ENCODE results near the gene NRXN3.

NRXN3 gene

GRCh38 chr14:78327426-78328221 is 157.5 kb downstream of the NRXN3 start:
- no peak for DNase-seq

DNA sequence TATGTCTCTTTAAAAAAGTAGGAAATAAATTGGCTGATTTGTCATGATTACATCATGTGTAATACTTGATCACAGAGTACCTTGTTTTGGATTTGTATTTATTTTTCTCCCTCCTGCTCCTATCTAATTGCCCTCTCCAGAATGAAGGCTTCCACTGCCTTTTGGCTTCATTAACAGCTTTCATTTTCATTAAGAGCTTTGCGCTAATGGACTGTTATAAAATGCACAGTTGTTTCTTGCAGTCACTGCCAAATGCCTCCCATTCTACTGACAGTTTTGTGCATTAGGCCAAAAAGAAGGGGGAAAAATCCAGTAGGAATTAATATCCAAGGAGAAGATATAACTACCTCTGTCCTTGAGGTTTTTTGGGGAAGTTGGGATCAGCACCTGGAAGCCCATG is 159.2 kb downstream of the NRXN3 start:
- no peak for DNase-seq

- no peak for DNase-seq
Measured at GRCh38 chr14:78335531-78335930, 165.4 kb downstream of the NRXN3 start.

GRCh38 chr14:78340250-78340649 is 170.1 kb downstream of the NRXN3 start:
- DNase-seq = no peak

DNA sequence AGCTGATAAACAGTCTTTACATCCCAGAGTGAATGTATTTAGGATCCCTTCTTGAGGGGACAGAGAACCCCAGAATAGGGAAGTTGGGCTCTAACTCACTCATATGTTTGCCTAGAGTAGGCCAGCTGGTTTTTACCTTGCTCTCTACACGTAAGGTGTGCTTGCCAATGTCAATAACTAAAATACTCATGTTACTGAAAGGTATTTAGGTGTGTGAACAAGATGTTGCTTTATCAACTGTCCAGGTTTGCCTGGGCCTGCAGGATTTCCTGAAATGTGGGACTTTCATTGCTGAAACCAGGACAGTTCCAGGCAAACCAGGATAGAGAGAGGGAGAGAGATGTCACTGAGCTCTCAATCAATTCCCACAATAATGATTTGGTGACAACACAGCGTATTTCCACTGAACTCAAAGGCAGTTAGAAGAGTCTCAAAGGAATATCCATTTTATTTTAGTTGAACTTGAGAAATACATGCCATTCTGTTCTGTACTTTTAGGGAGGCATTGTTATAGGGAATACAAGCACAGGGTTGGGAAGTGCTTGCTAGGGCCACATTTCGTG is 171.7 kb downstream of the NRXN3 start:
- no peak for DNase-seq

DNA sequence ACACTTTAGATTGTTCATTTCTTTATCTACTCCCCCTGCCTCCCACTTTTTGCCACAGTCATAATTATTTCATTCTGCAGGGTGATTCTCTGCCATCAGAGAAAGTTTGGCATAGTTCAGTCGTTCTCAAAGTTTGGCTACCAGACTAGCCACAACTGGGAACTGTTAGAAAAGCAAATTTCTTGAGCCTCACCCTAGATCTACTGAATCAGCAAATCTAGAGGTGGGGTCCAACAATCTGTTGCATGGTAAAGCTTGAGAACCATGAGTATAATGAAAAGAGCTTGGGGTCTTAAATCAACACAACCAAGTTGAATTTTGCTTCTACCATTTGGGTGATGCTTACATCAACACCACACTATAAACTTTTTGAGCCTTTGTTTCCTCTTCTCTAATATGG is 172.7 kb downstream of the NRXN3 start:
- DNase-seq = no peak

DNA sequence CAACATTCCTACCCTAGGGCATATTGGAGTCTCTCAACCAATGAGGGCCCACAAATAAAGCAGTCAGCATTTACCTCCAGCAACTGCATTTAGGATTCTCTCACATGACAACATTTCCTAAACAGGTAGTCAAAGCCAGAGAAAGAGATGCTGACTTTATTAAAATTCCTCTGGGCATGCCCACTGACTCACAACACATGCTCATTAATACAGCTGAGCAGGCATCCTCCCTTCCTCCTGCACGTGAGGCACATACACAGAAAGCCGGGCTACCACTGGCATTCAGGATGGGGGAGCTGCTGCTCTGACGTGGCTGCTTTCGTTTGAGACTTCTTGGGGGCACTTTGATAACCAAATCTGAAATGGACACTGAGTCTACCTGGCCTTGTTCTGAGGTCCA is 174.1 kb downstream of the NRXN3 start:
- no peak for DNase-seq

DNA sequence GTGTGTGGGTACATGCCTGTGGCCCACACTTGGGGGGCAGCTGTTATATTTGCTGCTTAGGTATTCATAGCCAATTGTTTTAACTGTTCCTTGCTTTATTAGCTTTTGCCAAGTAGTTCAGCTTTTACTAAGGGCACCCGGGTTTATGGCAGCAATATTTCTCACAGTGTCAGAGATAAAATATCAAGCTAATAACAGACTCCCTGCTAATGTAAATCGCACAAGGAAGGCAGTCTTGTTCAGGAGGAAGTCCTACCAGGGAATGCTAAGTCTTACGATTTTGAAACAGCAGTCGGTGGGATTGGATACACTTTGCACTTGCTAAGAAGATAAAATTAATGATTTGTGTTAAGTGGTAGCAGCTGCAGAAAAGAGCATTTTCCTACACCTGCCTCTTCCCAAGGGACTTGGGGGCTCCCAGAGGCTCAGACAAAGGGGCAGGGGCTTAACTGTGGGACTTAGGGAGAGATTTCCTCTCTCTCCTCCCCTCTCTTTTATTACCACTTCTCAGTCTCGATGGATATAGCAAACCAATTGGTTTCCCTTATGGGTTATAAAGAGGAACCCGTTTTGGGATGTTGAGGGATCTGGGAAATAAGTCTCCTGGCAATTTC is 175.1 kb downstream of the NRXN3 start:
- no peak for DNase-seq

DNA sequence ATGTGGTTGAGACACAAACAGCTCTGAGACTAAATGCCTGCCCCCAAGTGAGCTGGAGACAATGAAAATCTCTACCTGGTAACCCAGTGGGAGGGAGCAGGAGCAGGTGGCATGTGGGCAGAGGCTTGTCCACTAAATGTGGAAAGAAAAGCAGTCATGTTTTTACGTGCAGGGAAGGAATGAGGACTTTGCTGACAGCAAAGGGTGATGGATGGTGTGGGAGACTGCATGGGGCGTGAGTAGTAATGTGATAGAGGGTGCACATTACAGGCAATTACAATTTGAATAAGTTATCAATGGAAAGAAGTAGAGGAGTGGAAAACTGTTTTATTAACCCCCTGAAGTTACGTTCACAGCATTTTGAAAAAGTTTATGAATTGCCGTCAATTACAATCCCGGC is 176.6 kb downstream of the NRXN3 start:
- DNase-seq = no peak

DNA sequence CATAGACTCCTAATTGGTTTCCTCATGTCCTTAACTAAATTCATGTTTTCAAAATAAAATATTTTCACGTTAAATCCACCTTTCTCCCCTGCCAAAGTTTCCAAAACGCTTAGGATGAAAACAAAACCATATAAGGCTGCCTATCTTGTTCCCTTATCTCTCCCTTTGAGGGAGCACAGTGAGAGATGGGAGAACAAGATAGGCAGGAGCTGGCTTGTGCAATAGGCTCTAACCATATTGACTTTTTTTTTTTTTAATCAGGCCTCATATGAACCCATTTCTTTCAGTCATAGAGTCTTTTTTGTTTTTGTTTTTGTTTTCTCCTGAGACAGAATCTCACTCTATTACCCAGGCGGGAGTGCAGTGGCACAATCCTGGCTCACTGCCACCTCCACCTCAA is 184.9 kb downstream of the NRXN3 start:
- DNase-seq = no peak

DNA sequence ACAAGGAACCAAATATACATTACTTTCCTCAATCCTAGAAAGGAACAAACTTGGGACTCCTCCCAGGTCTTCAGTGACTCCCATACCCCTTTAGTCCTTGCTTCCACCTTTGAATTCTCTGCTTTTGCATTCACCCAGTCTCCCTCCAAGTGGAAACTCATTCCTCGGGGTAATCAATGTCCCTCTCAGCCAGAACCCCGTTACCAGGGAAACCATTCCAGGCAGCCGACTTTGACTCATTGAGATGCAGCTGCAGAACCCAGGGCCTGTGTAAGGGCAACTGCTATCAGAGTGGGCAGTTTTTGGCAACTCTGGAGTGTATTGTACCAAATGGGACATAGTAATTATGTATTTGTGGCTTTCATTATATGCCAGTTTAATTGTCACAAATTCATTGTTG is 186.2 kb downstream of the NRXN3 start:
- DNase-seq = no peak

GRCh38 chr14:78358591-78358990 is 188.4 kb downstream of the NRXN3 start:
- no peak for DNase-seq

- DNase-seq = no peak
Measured at GRCh38 chr14:78359581-78359980, 189.4 kb downstream of the NRXN3 start.

GRCh38 chr14:78363008-78363407 is 192.8 kb downstream of the NRXN3 start:
- no peak for DNase-seq

GRCh38 chr14:78367355-78367754 is 197.2 kb downstream of the NRXN3 start:
- no peak for DNase-seq

GRCh38 chr14:78383060-78383459 is 212.9 kb downstream of the NRXN3 start:
- no peak for DNase-seq

DNA sequence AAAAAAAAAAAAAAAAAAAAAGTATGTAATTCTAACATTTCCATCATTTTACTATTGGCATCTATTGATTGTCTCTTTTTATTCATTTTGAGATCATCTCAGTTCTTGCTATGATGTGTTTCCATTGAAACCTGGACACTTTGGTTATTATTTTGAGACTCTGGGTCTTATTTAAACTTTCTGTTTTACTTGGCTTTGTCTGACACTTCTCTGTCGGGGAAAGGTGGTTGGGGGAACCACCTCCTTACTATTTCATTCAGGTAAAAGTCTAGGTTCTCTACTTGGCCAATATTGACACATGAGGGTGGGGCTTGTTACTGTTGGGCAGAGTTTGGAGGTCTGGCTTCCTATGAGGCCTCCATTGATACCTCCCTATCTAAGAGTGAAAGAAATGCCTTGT is 228.0 kb downstream of the NRXN3 start:
- DNase-seq = no peak

DNA sequence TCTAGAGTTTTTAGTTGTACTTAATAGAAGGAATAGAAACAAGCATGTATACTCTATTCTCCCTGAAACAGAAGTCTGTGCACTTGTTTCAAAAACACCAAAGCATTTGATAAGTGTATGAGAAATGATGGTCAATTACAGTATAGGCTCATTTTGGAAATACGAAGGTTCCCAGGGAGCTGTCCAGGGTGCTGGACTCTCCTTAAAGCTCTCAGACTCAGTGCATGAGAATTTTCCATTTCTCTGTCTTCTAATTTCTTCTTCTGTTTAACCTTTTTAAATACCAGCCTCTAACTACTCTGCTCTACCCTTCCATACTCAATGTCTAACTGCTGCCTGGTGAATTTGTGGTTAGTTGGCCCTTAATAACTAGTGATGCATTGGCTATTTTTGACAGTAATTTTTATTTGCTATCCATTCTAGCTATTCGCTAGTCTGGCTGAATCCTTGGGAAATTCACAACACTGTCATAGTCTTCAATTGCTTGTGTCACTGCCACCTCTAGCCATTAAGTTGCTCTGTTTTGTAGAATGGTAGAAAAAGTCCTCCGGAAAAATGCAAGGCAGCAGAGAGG is 229.2 kb downstream of the NRXN3 start:
- no peak for DNase-seq

DNA sequence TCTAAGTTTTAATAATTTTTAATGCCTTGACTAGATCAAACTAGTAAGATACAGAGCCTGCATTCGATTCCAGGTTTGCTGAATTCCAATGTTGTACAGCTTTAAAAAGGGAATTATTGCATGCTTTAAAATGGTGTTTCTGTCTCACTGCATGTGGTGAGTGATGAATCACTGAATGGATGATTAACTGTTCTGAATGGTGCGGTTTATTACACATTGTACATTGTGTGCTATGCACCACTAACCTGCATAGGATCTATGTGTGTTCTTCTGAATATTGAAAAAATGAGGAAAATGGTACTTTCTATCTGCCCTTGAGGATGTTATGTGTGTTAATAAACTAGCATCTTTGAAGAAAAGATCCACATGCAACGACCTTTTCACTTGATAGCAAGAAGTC is 231.7 kb downstream of the NRXN3 start:
- DNase-seq = no peak

DNA sequence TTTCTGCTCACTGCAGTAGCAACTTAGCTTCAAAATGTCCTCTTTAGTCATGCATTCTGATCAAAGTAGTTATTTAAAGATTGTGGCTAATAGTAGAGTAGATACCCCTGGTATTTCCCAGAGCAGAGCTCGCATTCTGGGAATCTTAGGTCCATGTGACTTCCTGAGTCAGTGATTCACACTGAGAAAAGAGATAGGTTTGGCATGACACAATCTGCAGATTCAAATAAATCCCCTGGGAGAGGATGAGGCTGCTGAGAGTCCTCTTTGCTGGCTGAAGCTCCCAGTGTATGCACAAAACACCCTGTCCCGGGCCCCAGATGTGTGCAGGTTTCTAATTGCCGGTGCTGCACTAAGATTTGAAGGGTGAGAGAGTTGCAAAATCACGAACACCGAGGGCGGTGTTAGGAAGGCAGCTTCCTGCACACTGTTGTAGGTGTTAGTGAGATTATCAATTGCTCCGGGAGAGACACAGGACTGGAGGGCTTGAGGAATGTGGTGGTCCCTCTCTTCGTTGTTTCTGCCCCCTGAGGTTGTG is 233.2 kb downstream of the NRXN3 start:
- no peak for DNase-seq

GRCh38 chr14:78405079-78405856 is 235.1 kb downstream of the NRXN3 start:
- no peak for DNase-seq

GRCh38 chr14:78412475-78412874 is 242.3 kb downstream of the NRXN3 start:
- no peak for DNase-seq

GRCh38 chr14:78414172-78414571 is 244.0 kb downstream of the NRXN3 start:
- DNase-seq = no peak
